Measurements from ENCODE around the gene CABLES2.
"Not testable (repeated sequence)": the region's sequence is repeated elsewhere in the genome, so short reads cannot be mapped to it uniquely, and the experiment has no call there.

CABLES2 gene

GRCh38 chr20:62387933-62388635 is 19.0 kb downstream of the CABLES2 start:
- peak overlapping the region; percentile 95 for H3K4me3 ChIP-seq (ENCODE audit: low read length)
- TF ChIP-seq ZNF274 (IDR thresholded peaks at IDR 0.05; ENCODE audit: low read depth, low read length), result no peak

- TF ChIP-seq ZNF274 (IDR thresholded peaks at IDR 0.05; ENCODE audit: low read depth, low read length), result no peak
- H3K4me3 ChIP-seq (ENCODE audit: low read length), result peak overlapping the region; percentile 95
Measured at GRCh38 chr20:62387219-62387913, 19.7 kb downstream of the CABLES2 start.

- H3K4me3 ChIP-seq (ENCODE audit: low read length), result peak within 1 kb of the TSS; percentile 95
- TF ChIP-seq ZNF274 (IDR thresholded peaks at IDR 0.05; ENCODE audit: low read depth, low read length), result no peak
Measured at GRCh38 chr20:62386383-62387218, 20.5 kb downstream of the CABLES2 start, which contains the start of gene RPS21. TSS of gene RPS21 (plus strand) at chr20:62387103. CDS start at chr20:62387339, 236 bp downstream.

- H3K4me3 ChIP-seq (ENCODE audit: low read length), result no peak overlapping the region
- TF ChIP-seq ZNF274 (IDR thresholded peaks at IDR 0.05; ENCODE audit: low read depth, low read length), result no peak
Measured at GRCh38 chr20:62382306-62383198, 24.5 kb downstream of the CABLES2 start.

- no peak overlapping the region for H3K4me3 ChIP-seq (ENCODE audit: low read length)
- no peak for TF ChIP-seq ZNF274 (IDR thresholded peaks at IDR 0.05; ENCODE audit: low read depth, low read length)
Measured at GRCh38 chr20:62381842-62382241, 25.2 kb downstream of the CABLES2 start.

- TF ChIP-seq ZNF274 (IDR thresholded peaks at IDR 0.05; ENCODE audit: low read depth, low read length), result no peak
- no peak overlapping the region for H3K4me3 ChIP-seq (ENCODE audit: low read length)
Measured at GRCh38 chr20:62381202-62381797, 25.8 kb downstream of the CABLES2 start.

- TF ChIP-seq ZNF274 (IDR thresholded peaks at IDR 0.05; ENCODE audit: low read depth, low read length), result no peak
- H3K4me3 ChIP-seq (ENCODE audit: low read length), result no peak overlapping the region
Measured at GRCh38 chr20:62378215-62378614, 28.9 kb downstream of the CABLES2 start.

- no peak for TF ChIP-seq ZNF274 (IDR thresholded peaks at IDR 0.05; ENCODE audit: low read depth, low read length)
- no peak overlapping the region for H3K4me3 ChIP-seq (ENCODE audit: low read length)
Measured at GRCh38 chr20:62377615-62378178, 29.4 kb downstream of the CABLES2 start.

GRCh38 chr20:62377064-62377461 is 30.0 kb downstream of the CABLES2 start:
- TF ChIP-seq ZNF274 (IDR thresholded peaks at IDR 0.05; ENCODE audit: low read depth, low read length), result no peak
- no peak overlapping the region for H3K4me3 ChIP-seq (ENCODE audit: low read length)

GRCh38 chr20:62376112-62377063 is 30.7 kb downstream of the CABLES2 start:
- no peak overlapping the region for H3K4me3 ChIP-seq (ENCODE audit: low read length)

GRCh38 chr20:62374331-62375152 is 32.5 kb downstream of the CABLES2 start:
- no peak overlapping the region for H3K4me3 ChIP-seq (ENCODE audit: low read length)
- TF ChIP-seq ZNF274 (IDR thresholded peaks at IDR 0.05; ENCODE audit: low read depth, low read length), result no peak

More at GRCh38 chr20:62376112-62377063, 30.7 kb downstream of the CABLES2 start:
- no peak for TF ChIP-seq ZNF274 (IDR thresholded peaks at IDR 0.05; ENCODE audit: low read depth, low read length)

GRCh38 chr20:62373631-62374179 is 33.4 kb downstream of the CABLES2 start:
- not testable (repeated sequence) for H3K4me3 ChIP-seq (ENCODE audit: low read length)

Data from GM08714 (cell line).